HG03378 (cell line): ENCODE measurements around the gene SPEF2.
"Not testable (repeated sequence)": the region's sequence is repeated elsewhere in the genome, so short reads cannot be mapped to it uniquely, and the experiment has no call there.

Source experiments
- ATAC-seq: cut with Tn5 transposase; IDR thresholded peaks from one replicate; pipeline ENCODE4 v1.9.1; 2021; ENCODE audit warnings: mild to moderate bottlenecking, moderate library complexity; ENCODE audit not compliant: unreplicated experiment

The SPEF2 gene

DNA sequence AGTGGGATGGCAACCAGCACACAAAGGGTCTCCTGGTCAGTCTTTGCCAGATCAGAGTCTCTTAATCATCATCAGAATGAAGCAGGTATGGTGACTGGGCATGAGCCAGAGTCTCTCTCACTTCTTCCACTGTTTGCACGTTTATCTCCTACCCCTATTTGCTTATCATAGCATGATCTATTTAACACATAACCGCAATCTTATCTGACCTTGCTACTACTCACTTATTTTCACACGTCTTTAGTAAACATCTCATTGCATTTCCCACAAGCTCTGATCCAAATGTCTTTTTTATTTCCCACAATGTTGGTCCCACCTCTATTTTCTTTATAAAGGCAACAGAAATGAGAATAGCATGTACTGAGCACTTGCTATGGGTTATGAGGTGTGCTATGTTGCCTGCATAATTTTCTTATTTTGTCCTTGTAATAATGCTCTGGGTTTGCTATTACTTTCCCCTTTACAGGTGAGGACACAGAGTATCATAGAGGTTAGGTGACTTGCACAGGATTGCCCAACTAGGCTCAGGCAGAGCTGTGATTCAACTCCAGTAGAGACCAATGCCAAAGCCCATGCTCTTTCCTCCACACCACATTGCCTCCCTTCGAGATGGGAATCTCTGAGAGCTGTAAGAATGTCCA lies 199.3 kb downstream of the SPEF2 start:
- ATAC-seq = no peak

- ATAC-seq = no peak
Observed at GRCh38 chr5:35819026-35819425, 201.4 kb downstream of the SPEF2 start.

DNA sequence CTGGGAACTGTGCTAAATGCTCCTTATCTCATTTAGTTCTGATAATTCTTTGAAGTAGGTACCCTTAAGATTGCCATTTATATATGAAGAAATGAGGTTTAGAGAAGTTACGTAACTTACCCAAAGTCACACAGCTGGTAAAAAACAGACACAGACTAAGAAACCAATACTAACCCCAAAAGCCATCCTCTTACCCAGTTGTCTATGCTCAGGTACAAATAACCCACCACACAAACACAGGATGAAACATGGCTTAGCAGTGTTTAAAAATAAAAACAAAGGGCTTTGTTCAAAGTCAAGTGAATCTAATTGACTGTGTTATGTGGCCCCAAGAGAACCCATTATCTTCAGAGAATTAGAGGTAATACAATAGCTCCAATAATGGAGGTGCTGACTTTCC lies 202.0 kb downstream of the SPEF2 start:
- ATAC-seq = no peak

DNA sequence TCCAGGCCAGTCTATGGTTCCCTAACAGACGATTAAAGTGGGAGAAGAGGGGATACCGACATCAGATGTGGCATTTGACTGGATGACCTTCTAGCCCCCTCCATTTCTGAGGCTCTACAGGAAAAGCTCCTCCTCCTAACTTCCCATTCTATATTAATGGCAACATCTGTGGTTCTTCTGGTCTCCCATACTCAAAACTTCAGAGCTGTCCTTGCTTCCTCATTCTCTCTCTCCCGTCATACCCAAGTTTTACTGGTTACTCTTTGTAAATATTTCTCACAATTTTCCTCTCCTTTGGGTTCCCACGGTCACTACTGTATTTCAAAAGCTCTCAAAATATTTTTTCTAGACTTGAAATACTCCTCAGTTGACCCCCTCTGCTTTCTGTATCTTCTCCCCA lies 203.1 kb downstream of the SPEF2 start:
- no peak for ATAC-seq

GRCh38 chr5:35821513-35821912 lies 203.8 kb downstream of the SPEF2 start:
- no peak for ATAC-seq

GRCh38 chr5:35822511-35822910 lies 204.8 kb downstream of the SPEF2 start:
- no peak for ATAC-seq

DNA sequence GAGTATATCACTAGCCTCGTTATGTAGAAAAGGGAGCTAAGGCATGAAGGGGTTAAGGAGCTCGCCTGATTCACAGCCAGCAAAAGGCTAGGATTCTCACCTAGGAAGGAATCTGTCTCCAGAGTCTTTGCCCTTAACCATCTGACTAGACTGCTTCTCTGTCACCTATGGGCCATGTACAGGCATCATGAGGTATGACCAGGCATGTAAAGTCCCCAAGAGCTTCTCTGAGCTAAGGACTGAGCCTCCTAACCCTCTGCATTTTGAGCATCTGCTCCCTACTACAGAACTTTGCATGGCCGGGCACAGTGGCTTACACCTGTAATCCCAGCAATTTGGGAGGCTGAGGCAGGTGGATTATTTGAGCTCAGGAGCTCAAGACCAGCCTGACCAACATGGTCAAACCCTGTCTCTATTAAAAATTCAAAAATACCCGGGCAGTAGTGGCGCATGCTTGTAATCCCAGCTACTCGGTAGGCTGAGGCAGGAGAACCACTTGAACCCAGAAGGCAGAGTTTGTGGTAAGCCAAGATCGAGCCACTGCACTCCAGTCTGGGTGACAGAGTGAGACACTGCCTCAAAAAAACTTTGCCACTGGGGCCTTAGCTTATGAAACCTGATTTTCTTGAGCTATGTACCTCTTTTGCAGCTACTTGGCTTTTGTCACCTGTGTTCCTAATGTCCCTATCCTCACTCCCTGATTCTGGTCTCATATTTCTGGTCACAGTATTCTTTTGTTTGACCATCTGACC lies 205.9 kb downstream of the SPEF2 start:
- no peak for ATAC-seq

DNA sequence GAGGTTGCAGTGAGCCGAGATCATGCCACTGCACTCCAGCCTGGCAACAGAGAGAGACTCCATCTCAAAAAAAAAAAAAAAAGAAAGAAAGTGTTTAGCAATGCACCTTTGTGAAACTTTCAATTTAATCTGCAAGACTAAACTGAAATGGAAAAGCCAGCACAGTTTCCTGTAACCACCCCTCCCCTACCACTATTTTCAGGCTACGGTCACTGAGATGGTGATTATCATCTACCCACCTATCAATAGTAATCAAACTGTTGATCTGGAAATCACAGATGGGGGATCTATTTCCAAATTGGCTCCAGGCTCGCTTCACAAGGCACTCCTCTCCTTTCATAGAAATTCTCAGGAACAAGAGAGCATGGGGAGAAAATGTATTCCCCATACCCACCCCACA lies 208.4 kb downstream of the SPEF2 start:
- no peak for ATAC-seq

DNA sequence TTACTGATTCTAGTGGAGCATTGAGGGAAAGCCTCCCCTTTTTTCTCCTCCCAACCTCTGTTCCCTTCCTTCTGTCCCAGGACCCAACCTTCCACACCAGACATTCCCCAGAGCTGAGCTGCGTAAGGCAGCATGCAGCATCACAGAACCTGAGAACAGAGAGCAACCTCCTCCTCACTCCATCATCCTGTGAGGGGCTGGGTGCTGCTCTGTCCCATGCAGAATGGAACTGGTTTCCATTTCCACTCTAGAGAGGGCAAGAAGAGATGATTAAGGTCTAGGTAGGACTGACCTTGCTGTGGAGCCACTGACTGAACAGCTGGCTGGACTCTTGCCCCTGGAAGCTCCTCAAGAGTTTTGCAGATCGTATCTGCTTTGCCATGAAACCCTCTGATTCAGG lies 208.9 kb downstream of the SPEF2 start:
- no peak for ATAC-seq

- ATAC-seq = no peak
Observed at GRCh38 chr5:35828082-35828598, 210.5 kb downstream of the SPEF2 start.

DNA sequence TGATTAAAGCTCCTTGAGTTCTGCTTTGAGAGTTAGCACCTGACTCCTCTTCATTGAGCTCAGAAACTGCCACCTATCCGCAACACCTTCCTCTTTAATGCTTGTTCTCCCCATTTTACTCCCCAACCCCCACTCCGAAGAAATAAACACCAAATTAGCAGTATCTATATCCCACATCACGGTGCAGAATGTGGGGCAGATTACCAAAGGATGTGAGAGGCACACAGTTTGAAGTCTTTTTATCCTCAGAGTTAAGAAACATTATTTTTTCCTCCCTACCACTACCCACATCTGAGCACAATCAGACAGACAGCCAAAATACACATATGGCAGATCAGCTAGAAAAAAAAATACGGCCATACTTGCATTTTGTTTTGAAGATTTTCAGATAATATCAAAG lies 212.9 kb downstream of the SPEF2 start:
- no peak for ATAC-seq

- no peak for ATAC-seq
Observed at GRCh38 chr5:35832762-35833161, 215.1 kb downstream of the SPEF2 start.

GRCh38 chr5:35833224-35833623 lies 215.6 kb downstream of the SPEF2 start:
- ATAC-seq = no peak

GRCh38 chr5:35835796-35836742 lies 218.4 kb downstream of the SPEF2 start:
- no peak for ATAC-seq

GRCh38 chr5:35838370-35839042 lies 220.8 kb downstream of the SPEF2 start:
- no peak for ATAC-seq

GRCh38 chr5:35842856-35843255 lies 225.2 kb downstream of the SPEF2 start:
- no peak for ATAC-seq

DNA sequence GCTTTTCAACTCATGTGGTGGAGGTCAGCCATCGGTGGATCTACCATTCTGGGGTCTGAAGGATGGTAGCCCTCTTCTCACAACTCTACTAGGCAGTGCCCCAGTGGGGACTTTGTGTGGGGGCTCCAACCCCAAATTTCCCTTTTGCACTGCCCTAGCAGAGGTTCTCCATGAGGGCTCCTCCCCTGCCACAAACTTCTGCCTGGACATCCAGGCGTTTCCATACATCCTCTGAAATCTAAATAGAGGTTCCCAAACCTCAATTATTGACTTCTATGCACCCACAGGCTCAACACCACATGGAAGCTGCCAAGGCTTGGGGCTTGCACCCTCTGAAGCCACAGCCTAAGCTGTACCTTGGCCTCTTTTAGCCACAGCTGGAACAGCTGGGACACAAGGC lies 227.8 kb downstream of the SPEF2 start:
- ATAC-seq = not testable (repeated sequence)

DNA sequence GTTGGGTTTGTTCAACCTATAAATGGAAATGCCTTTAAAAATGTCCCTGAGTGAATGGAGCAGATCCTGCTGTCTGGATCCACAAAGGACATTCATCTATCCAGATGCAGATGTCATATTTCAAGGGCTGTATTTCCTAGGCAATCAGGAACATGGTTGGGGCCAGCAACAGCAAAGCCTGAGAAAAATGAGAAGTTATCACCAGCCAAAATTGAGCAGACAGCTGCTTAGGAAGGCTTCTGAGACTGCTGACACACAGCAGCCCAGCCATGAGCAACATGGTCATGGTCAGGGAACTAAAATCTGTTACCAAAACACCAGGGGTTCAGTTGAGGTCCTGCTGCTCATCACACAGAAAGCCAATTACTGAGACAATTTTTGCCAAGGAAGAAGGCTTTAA lies 229.8 kb downstream of the SPEF2 start:
- ATAC-seq = no peak

- ATAC-seq = no peak
Observed at GRCh38 chr5:35847961-35848360, 230.3 kb downstream of the SPEF2 start.

DNA sequence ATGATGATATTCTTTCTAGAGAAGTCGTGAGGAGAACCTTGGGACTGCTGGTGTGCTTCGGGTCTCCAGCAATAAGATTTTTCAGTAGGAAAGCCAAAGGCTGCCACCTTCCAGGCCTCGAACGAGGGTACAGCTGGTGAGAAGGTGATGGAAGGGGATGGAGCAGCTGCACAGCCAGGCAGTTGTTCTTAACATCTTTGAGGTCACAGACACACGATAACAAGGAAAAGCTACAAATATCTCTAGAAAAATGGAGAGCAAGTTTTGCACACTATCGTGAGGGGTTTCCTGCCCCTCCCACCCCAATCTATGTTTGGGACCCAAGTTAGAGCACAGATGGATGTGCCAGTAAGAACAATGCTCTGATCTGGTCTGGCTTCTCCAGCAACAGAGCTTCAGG lies 232.2 kb downstream of the SPEF2 start:
- ATAC-seq = no peak
